ENCODE measurements around the gene MAP2K2. TPM values are rescaled to one million over a fixed set of nuclear protein-coding genes. Genes with fewer than 3 reads are reported as not detected.

Gene MAP2K2
- total RNA-seq, 1 donor from 2014 or later = 153 TPM

GRCh38 chr19:4042731-4043082, 81.2 kb downstream of the MAP2K2 start:
- TF ChIP-seq CTCF (IDR thresholded peaks at IDR 0.05; ENCODE audit: unreplicated experiment) = no peak
- H3K4me1 Mint-ChIP-seq (ENCODE audit: unreplicated experiment) = no peaks in the 10 kb centered on the region
- peaks cover 5% of the 10 kb centered on the region for H3K27me3 Mint-ChIP-seq (ENCODE audit: unreplicated experiment)
- no peak overlapping the region for H3K27ac Mint-ChIP-seq (ENCODE audit: unreplicated experiment)
- no peaks in the 10 kb centered on the region for H3K9me3 Mint-ChIP-seq (ENCODE audit: unreplicated experiment)
- H3K4me3 Mint-ChIP-seq (ENCODE audit: unreplicated experiment) = no peak overlapping the region
- peaks cover 13% of the 10 kb centered on the region for H3K36me3 Mint-ChIP-seq (ENCODE audit: low read depth, unreplicated experiment)
- no peak for DNase-seq (ENCODE audit: low spot score)

- Mint-ChIP-seq H3K36me3 (ENCODE audit: low read depth, unreplicated experiment) (peaks cover 13% of the 10 kb centered on the region), H3K27ac (ENCODE audit: unreplicated experiment) (no peak overlapping the region), H3K9me3 (ENCODE audit: unreplicated experiment) (no peaks in the 10 kb centered on the region), H3K4me3 (ENCODE audit: unreplicated experiment) (no peak overlapping the region), H3K27me3 (ENCODE audit: unreplicated experiment) (peaks cover 5% of the 10 kb centered on the region), H3K4me1 (ENCODE audit: unreplicated experiment) (no peaks in the 10 kb centered on the region)
- no peak for TF ChIP-seq CTCF (IDR thresholded peaks at IDR 0.05; ENCODE audit: unreplicated experiment)
- DNase-seq (ENCODE audit: low spot score) = no peak
Observed at GRCh38 chr19:4042064-4042730, 81.7 kb downstream of the MAP2K2 start.

Other genes with a start within 250 kb of the MAP2K2 start
- 0.67 TPM for gene ATCAY, start 243.4 kb downstream of the MAP2K2 start, total RNA-seq (ENCODE audit: unreplicated experiment)
- gene NMRK2, start 191.1 kb downstream of the MAP2K2 start, total RNA-seq (ENCODE audit: unreplicated experiment) = 1.4 TPM
- gene DAPK3, start 153.0 kb downstream of the MAP2K2 start, total RNA-seq (ENCODE audit: unreplicated experiment) = 316 TPM
- 2,896 TPM for gene EEF2, start 138.7 kb downstream of the MAP2K2 start, total RNA-seq (ENCODE audit: unreplicated experiment)
- gene PIAS4, start 116.4 kb downstream of the MAP2K2 start, total RNA-seq (ENCODE audit: unreplicated experiment) = 41.2 TPM
- gene ZBTB7A, start 57.2 kb downstream of the MAP2K2 start, total RNA-seq (ENCODE audit: unreplicated experiment) = 14.5 TPM
- not detected for gene CREB3L3, start 29.5 kb upstream of the MAP2K2 start, total RNA-seq (ENCODE audit: unreplicated experiment)
- gene SIRT6, start 58.4 kb upstream of the MAP2K2 start, total RNA-seq (ENCODE audit: unreplicated experiment) = 24.6 TPM
- gene ANKRD24, start 58.6 kb upstream of the MAP2K2 start, total RNA-seq (ENCODE audit: unreplicated experiment) = 0.82 TPM
- gene EBI3, start 105.4 kb upstream of the MAP2K2 start, total RNA-seq (ENCODE audit: unreplicated experiment) = 9.7 TPM
- gene YJU2, start 123.0 kb upstream of the MAP2K2 start, total RNA-seq (ENCODE audit: unreplicated experiment) = 15.4 TPM
- 0.90 TPM for gene SHD, start 155.1 kb upstream of the MAP2K2 start, total RNA-seq (ENCODE audit: unreplicated experiment)
- not detected for gene TMIGD2, start 178.3 kb upstream of the MAP2K2 start, total RNA-seq (ENCODE audit: unreplicated experiment)
- 19.0 TPM for gene FSD1, start 180.5 kb upstream of the MAP2K2 start, total RNA-seq (ENCODE audit: unreplicated experiment)
- gene STAP2, start 214.7 kb upstream of the MAP2K2 start, total RNA-seq (ENCODE audit: unreplicated experiment) = 66.2 TPM
- 18.3 TPM for gene MPND, start 219.4 kb upstream of the MAP2K2 start, total RNA-seq (ENCODE audit: unreplicated experiment)